ENCODE data around the gene HSPE1. TPM values are rescaled to one million over a fixed set of nuclear protein-coding genes. Genes with fewer than 3 reads are reported as not detected.

The HSPE1 gene
- total RNA-seq (2021; ENCODE audit: unreplicated experiment) (291 TPM), Bru-seq, nascent RNA (percentile 97 among the genes with signal in this experiment), BruChase-seq, experiment 1, labeled RNA remaining after a 6-hour chase (percentile 99 among the genes with signal in this experiment), BruChase-seq, experiment 2, labeled RNA remaining after a 2-hour chase (percentile 99 among the genes with signal in this experiment)
- 173 and 265 TPM in 2 replicates for polyA plus RNA-seq (2012)
- long read RNA-seq, transcript HSPE1-201 (4 exons, 950 nt) = major isoform, 575 of 769 reads
- long read RNA-seq, partial matches to known transcripts = 176 of 769 reads
- long read RNA-seq, other reads (novel, unspliced or antisense) = 17 of 769 reads

- peak within 1 kb of the TSS; percentile 67 for H3K4me2 ChIP-seq (ENCODE audit: low read length)
- peak within 1 kb of the TSS; percentile 98 for H3K27ac ChIP-seq (ENCODE audit: low read depth, low read length)
- POLR2A ChIA-PET = interaction anchor here (0.6 to 2.0 kb wide), 15 partner anchors 9 to 483 kb away, joined by 3 to 25 read pairs (median 4); partner anchors contain the start of genes COQ10B, MARS2 and MOB4
- H2AFZ ChIP-seq (ENCODE audit: low read depth, low read length, poor library complexity, severe bottlenecking) = no peak within 1 kb of the TSS
- BruUV-seq (replicated peaks) = no TSS peak
- peak within 1 kb of the TSS; percentile 90 for H3K9ac ChIP-seq (ENCODE audit: low read length)
- peaks cover 7 to 29% of the 10 kb centered on the region in 2 experiments; a peak in 3 of 4 replicates for H3K4me1 ChIP-seq (ENCODE audit: control insufficient read depth in 1 of 2, insufficient read depth in 2 of 2, low read length in 2 of 2)
- peak; percentile 99 for DNase-seq (ENCODE audit: low read depth, low spot score)
- CTCF ChIA-PET = interaction anchor here (1.0 kb wide), 1 partner anchor 100 kb away, joined by 4 read pairs; no protein-coding TSS in a partner anchor
- peak; percentile 83 for ATAC-seq
- no peaks in the 10 kb centered on the region for H3K9me3 ChIP-seq (ENCODE audit: control insufficient read depth in 1 of 2, insufficient read depth in 1 of 2, low read depth in 1 of 2, low read length in 2 of 2)
- RAD21 ChIA-PET (ENCODE audit: low non-redundant PET in 1 of 2, low total read pairs in 2 of 2, uncharacterized antibody in 2 of 2, unreplicated experiment in 2 of 2) = interaction anchor here in 1 of 2 experiments (1.3 kb wide), 1 partner anchor 100 kb away, joined by 3 read pairs; no protein-coding TSS in a partner anchor
- H3K79me2 ChIP-seq (ENCODE audit: insufficient read depth, low read length) = peaks cover 95% of the 10 kb centered on the region
- intact Hi-C loops (cut with micrococcal nuclease) = loop anchor here (1.0 to 10.0 kb wide), 2 partner anchors 47 to 205 kb away; partner anchors contain the start of genes COQ10B and MARS2
- no peaks in the 10 kb centered on the region for H3K9me2 ChIP-seq (ENCODE audit: insufficient read depth)
- peak within 1 kb of the TSS; percentile 81 to 83 for H3K4me3 ChIP-seq (replicated peaks in 1 of 2; ENCODE audit: low read depth in 1 of 2, low read length in 2 of 2)
- H4K20me1 ChIP-seq (ENCODE audit: insufficient read depth) = peaks cover 56% of the 10 kb centered on the region; the same call in 1 of the 2 replicates
- H3K36me3 ChIP-seq (ENCODE audit: control insufficient read depth in 1 of 2, insufficient read depth in 2 of 2, low read length in 2 of 2) = peaks cover 46 to 86% of the 10 kb centered on the region in 2 experiments
- no peaks in the 10 kb centered on the region for H3K27me3 ChIP-seq (ENCODE audit: insufficient read depth, low read length)
- TF ChIP-seq MAX (IDR thresholded peaks at IDR 0.05) (peak; percentile 91), CTCF (IDR thresholded peaks at IDR 0.05 in 2 of 3, conservative IDR thresholded peaks at IDR 0.05 in 1 of 3; ENCODE audit: borderline replicate concordance in 1 of 3, insufficient read depth in 1 of 3, low read depth in 2 of 3, low read length in 2 of 3) (no peak), ZBTB33 (IDR thresholded peaks at IDR 0.05; ENCODE audit: extremely low read depth, insufficient replicate concordance, low read length) (peak; percentile 88), EGR1 (IDR thresholded peaks at IDR 0.05; ENCODE audit: low read depth) (peak; percentile 64), TCF7L2 (IDR thresholded peaks at IDR 0.05; ENCODE audit: borderline replicate concordance, extremely low read depth, insufficient read depth, insufficient read length) (peak; percentile 83), YY1 (IDR thresholded peaks at IDR 0.05; ENCODE audit: extremely low read depth, insufficient replicate concordance, low read depth, low read length) (peak; percentile 83), CEBPB (IDR thresholded peaks at IDR 0.05; ENCODE audit: low read depth) (no peak; the same call in 1 of the 2 replicates), CBX3 (IDR thresholded peaks at IDR 0.05; ENCODE audit: low read depth) (peak; percentile 69; the same call in 1 of the 2 replicates), ZFX (IDR thresholded peaks at IDR 0.05) (peak; percentile 99), SRF (IDR thresholded peaks at IDR 0.05; ENCODE audit: low read depth) (peak; percentile 53; the same call in 1 of the 2 replicates), EZH2 (IDR thresholded peaks at IDR 0.05) (no peak), POLR2AphosphoS5 (IDR thresholded peaks at IDR 0.05; ENCODE audit: low read depth, low read length) (peak; percentile 99), SP1 (IDR thresholded peaks at IDR 0.05; ENCODE audit: low read depth) (peak; percentile 94), RAD21 (IDR thresholded peaks at IDR 0.05; ENCODE audit: low read depth) (no peak; the same call in 1 of the 2 replicates), POLR2A (IDR thresholded peaks at IDR 0.05; ENCODE audit: borderline replicate concordance, extremely low read depth, insufficient read depth, insufficient read length) (peak; percentile 84), FOSL1 (IDR thresholded peaks at IDR 0.05; ENCODE audit: low read depth) (0 out of 2 replicates have a peak, but pooled peaks have one; percentile 4)
Observed at GRCh38 chr2:197499594-197500502, at the start of gene HSPE1, which contains the start of gene HSPD1. Gene HSPE1, plus strand, starts transcription at chr2:197500379. Its CDS starts 58 bp downstream, at chr2:197500437. Gene HSPD1, minus strand, starts transcription at chr2:197499840. Its CDS starts 992 bp downstream, at chr2:197498848.
